ENCODE data around the gene AP1M1. TPM values are rescaled to one million over a fixed set of nuclear protein-coding genes. Genes with fewer than 3 reads are reported as not detected.

AP1M1 gene
- total RNA-seq, 2 experiments from 2014 or later: 132 to 135 TPM

DNA sequence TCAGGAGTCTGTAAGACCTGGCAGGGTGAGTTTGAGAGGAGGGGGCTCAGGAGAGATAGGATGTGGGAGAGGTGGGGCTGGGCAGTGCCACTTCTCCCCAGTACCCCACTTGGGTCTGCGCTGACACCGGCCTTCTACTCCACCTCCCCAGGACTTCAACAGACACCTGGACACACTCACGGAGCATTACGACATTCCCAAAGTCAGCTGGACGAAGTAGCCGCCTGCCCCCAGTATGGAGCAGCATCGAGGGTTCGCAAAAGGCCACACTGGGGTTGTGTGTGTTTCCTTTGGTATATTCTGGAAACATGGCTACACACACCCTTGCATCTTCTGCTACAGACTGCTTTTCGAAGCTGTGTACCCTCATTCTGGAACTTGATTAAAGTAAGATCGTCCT, 7.0 kb upstream of the AP1M1 start:
- Mint-ChIP-seq H3K36me3 (peaks cover 18% of the 10 kb centered on the region), H3K27me3 (no peaks in the 10 kb centered on the region), H3K4me3 (no peak overlapping the region), H3K4me1 (peaks cover 15% of the 10 kb centered on the region), H3K9me3 (no peaks in the 10 kb centered on the region), H3K27ac (no peak overlapping the region)
- POLR2A ChIA-PET: no interaction called here
- DNase-seq: no peak
- no peak for ATAC-seq (ENCODE audit: low read depth)

GRCh38 chr19:16191216-16191908, 6.3 kb upstream of the AP1M1 start:
- DNase-seq (no peak), ATAC-seq (ENCODE audit: low read depth) (no peak)
- H3K36me3 Mint-ChIP-seq: peaks cover 18% of the 10 kb centered on the region
- POLR2A ChIA-PET: no interaction called here
- no peak overlapping the region for H3K4me3 Mint-ChIP-seq
- H3K27me3 Mint-ChIP-seq: no peaks in the 10 kb centered on the region
- no peaks in the 10 kb centered on the region for H3K9me3 Mint-ChIP-seq
- H3K4me1 Mint-ChIP-seq: peaks cover 14% of the 10 kb centered on the region
- no peak overlapping the region for H3K27ac Mint-ChIP-seq

- peaks cover 8% of the 10 kb centered on the region for H3K4me1 Mint-ChIP-seq
- ATAC-seq (ENCODE audit: low read depth) (no peak), DNase-seq (no peak)
- H3K9me3 Mint-ChIP-seq: no peaks in the 10 kb centered on the region
- no peaks in the 10 kb centered on the region for H3K27me3 Mint-ChIP-seq
- H3K4me3 Mint-ChIP-seq: no peak overlapping the region
- no peak overlapping the region for H3K27ac Mint-ChIP-seq
- POLR2A ChIA-PET: no interaction called here
- peaks cover 14% of the 10 kb centered on the region for H3K36me3 Mint-ChIP-seq
These were observed 4.2 kb upstream of the AP1M1 start for GRCh38 chr19:16193466-16193865.

DNA sequence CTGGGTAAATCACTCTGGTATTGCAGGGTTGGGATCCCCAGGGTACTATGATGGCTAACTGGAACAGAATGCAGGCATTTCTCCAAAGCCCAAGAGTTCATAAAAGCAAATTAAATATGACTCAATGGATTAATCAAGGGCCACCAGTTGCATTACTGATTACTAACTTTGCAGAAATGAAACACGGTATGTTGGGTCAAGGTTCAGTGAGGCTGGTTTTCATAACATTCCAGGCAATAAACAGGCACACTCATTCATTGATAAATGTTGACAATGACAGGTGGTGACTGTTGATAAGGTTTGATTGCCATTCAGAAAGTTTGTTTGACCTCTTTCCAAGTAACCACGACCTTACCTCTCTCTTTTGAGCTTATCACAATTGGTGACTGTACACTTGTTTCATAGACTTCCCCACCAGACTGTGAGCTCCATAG, 506 bp upstream of the AP1M1 start:
- Mint-ChIP-seq H3K4me3 (peak overlapping the region; percentile 98), H3K9me3 (no peaks in the 10 kb centered on the region), H3K4me1 (peaks cover 29% of the 10 kb centered on the region), H3K36me3 (peaks cover 12% of the 10 kb centered on the region), H3K27me3 (no peaks in the 10 kb centered on the region), H3K27ac (peak overlapping the region; percentile 97)
- POLR2A ChIA-PET: interaction anchor here (0.8 to 2.3 kb wide), 8 partner anchors 9 to 172 kb away, joined by 3 to 16 read pairs (median 6); partner anchors contain the start of genes FAM32A, HSH2D and KLF2
- ATAC-seq (ENCODE audit: low read depth): no peak
- DNase-seq: no peak

GRCh38 chr19:16198370-16198651, 600 bp downstream of the AP1M1 start:
- peaks cover 36% of the 10 kb centered on the region for H3K4me1 Mint-ChIP-seq
- H3K36me3 Mint-ChIP-seq: peaks cover 15% of the 10 kb centered on the region
- H3K27me3 Mint-ChIP-seq: no peaks in the 10 kb centered on the region
- DNase-seq: no peak
- POLR2A ChIA-PET: interaction anchor here (1.4 to 2.3 kb wide), 5 partner anchors 9 to 130 kb away, joined by 3 to 16 read pairs (median 6); partner anchors contain the start of genes FAM32A and HSH2D
- no peak for ATAC-seq (ENCODE audit: low read depth)
- peak overlapping the region; percentile 98 for H3K4me3 Mint-ChIP-seq
- H3K27ac Mint-ChIP-seq: peak overlapping the region; percentile 78
- no peaks in the 10 kb centered on the region for H3K9me3 Mint-ChIP-seq

DNA sequence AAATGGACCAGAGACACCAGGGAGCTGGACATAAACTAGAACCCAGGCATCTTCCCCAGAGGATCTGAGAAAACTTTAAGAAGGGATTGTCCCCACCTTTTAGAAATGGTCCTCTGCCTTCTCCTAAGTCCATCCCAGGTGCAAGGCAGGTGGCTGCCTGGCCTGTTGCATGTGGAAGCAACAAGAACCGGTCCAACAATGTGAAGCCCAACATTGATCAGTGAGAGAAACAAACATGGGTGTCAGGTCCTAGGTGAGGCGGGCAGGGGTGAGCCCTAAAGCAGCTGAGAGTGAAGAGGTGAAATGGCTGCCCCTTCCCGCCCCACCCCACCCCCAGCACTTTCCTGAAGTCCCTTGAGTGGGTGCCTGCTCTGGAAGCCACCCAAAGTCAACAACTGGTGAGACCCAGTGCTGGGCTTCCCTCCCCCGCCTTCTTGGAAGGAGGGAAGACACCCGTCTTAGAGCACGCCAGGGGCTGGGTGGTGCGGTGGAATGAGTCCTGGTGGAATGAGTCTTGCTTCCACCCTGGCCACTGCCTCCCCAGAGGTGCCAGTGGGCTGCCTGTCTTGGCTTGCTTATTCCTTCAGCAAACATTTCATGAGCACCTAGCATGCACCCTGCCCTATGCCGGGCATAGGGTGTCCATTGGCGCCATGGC, 1.7 kb downstream of the AP1M1 start:
- Mint-ChIP-seq H3K36me3 (peaks cover 21% of the 10 kb centered on the region), H3K9me3 (no peaks in the 10 kb centered on the region), H3K4me1 (peaks cover 42% of the 10 kb centered on the region), H3K27ac (peak overlapping the region; percentile 78), H3K27me3 (no peaks in the 10 kb centered on the region), H3K4me3 (peak overlapping the region; percentile 98)
- ATAC-seq (ENCODE audit: low read depth) (no peak), DNase-seq (no peak)
- POLR2A ChIA-PET: interaction anchor here (0.7 to 0.8 kb wide), 2 partner anchors 138 to 363 kb away, joined by 3 read pairs; no protein-coding TSS in a partner anchor

- Mint-ChIP-seq H3K27me3 (no peaks in the 10 kb centered on the region), H3K36me3 (peaks cover 24% of the 10 kb centered on the region), H3K4me3 (peak overlapping the region; percentile 53), H3K9me3 (no peaks in the 10 kb centered on the region), H3K27ac (peak overlapping the region; percentile 78), H3K4me1 (peaks cover 42% of the 10 kb centered on the region)
- DNase-seq: peak; percentile 30
- ATAC-seq (ENCODE audit: low read depth): no peak
- POLR2A ChIA-PET: interaction anchor here (0.6 to 0.8 kb wide), 3 partner anchors 138 to 363 kb away, joined by 3 read pairs; no protein-coding TSS in a partner anchor
These were observed 2.6 kb downstream of the AP1M1 start for GRCh38 chr19:16200038-16201010.

- no peaks in the 10 kb centered on the region for H3K27me3 Mint-ChIP-seq
- H3K36me3 Mint-ChIP-seq: peaks cover 24% of the 10 kb centered on the region
- H3K27ac Mint-ChIP-seq: peak overlapping the region; percentile 47
- DNase-seq (no peak), ATAC-seq (ENCODE audit: low read depth) (no peak)
- POLR2A ChIA-PET: interaction anchor here (0.5 to 0.8 kb wide), 3 partner anchors 51 to 182 kb away, joined by 3 to 5 read pairs (median 4); no protein-coding TSS in a partner anchor
- no peaks in the 10 kb centered on the region for H3K9me3 Mint-ChIP-seq
- peak overlapping the region; percentile 53 for H3K4me3 Mint-ChIP-seq
- peaks cover 42% of the 10 kb centered on the region for H3K4me1 Mint-ChIP-seq
These were observed 3.3 kb downstream of the AP1M1 start for GRCh38 chr19:16201011-16201391.

- Mint-ChIP-seq H3K4me3 (peak overlapping the region; percentile 0), H3K4me1 (peaks cover 45% of the 10 kb centered on the region), H3K36me3 (peaks cover 26% of the 10 kb centered on the region), H3K27ac (no peak overlapping the region), H3K9me3 (no peaks in the 10 kb centered on the region), H3K27me3 (no peaks in the 10 kb centered on the region)
- no peak for ATAC-seq (ENCODE audit: low read depth)
- no peak for DNase-seq
- POLR2A ChIA-PET: no interaction called here
These were observed 4.9 kb downstream of the AP1M1 start for GRCh38 chr19:16202320-16203255.

- no peak for DNase-seq
- H3K27me3 Mint-ChIP-seq: no peaks in the 10 kb centered on the region
- H3K36me3 Mint-ChIP-seq: peaks cover 32% of the 10 kb centered on the region
- H3K9me3 Mint-ChIP-seq: no peaks in the 10 kb centered on the region
- ATAC-seq (ENCODE audit: low read depth): no peak
- no peak overlapping the region for H3K4me3 Mint-ChIP-seq
- peak overlapping the region; percentile 48 for H3K27ac Mint-ChIP-seq
- H3K4me1 Mint-ChIP-seq: peaks cover 53% of the 10 kb centered on the region
- POLR2A ChIA-PET: no interaction called here
These were observed 5.7 kb downstream of the AP1M1 start for GRCh38 chr19:16203256-16204004.

- H3K9me3 Mint-ChIP-seq: no peaks in the 10 kb centered on the region
- H3K27ac Mint-ChIP-seq: peak overlapping the region; percentile 48
- H3K4me3 Mint-ChIP-seq: no peak overlapping the region
- no peak for DNase-seq
- POLR2A ChIA-PET: no interaction called here
- peaks cover 34% of the 10 kb centered on the region for H3K36me3 Mint-ChIP-seq
- ATAC-seq (ENCODE audit: low read depth): no peak
- H3K4me1 Mint-ChIP-seq: peaks cover 52% of the 10 kb centered on the region
- H3K27me3 Mint-ChIP-seq: no peaks in the 10 kb centered on the region
These were observed 6.2 kb downstream of the AP1M1 start for GRCh38 chr19:16204005-16204294.

Measured in activated naive CD8-positive, alpha-beta T cell treated with anti-CD3 and anti-CD28 coated beads, Interleukin-2, amount 10 ng/mL, durations not matched to agents 7 days and 5 days (primary cell).